Osteocyte (in vitro differentiated cells): Measurements from ENCODE around the gene CDIPT. TPM values are rescaled to one million over a fixed set of nuclear protein-coding genes. Genes with fewer than 3 reads are reported as not detected.

Experiments
- DNase-seq: peaks from one replicate; pipeline ENCODE4 v3.0.0; 2021; ENCODE audit warnings: mixed read lengths; ENCODE audit not compliant: unreplicated experiment; ENCODE audit errors: extremely low spot score
- H3K27ac Mint-ChIP-seq: one replicate; pipeline ENCODE4 v1.8.0; 2021; ENCODE audit warnings: mild to moderate bottlenecking, mixed read lengths; ENCODE audit not compliant: unreplicated experiment
- H3K27me3 Mint-ChIP-seq: one replicate; pipeline ENCODE4 v1.8.0; 2021; ENCODE audit warnings: mixed read lengths; ENCODE audit not compliant: unreplicated experiment
- H3K36me3 Mint-ChIP-seq: one replicate; pipeline ENCODE4 v1.8.0; 2021; ENCODE audit warnings: mixed read lengths; ENCODE audit not compliant: unreplicated experiment
- H3K4me1 Mint-ChIP-seq: one replicate; pipeline ENCODE4 v1.8.0; 2021; ENCODE audit warnings: mixed read lengths; ENCODE audit not compliant: unreplicated experiment
- H3K4me3 Mint-ChIP-seq: one replicate; pipeline ENCODE4 v1.8.0; 2021; ENCODE audit warnings: mild to moderate bottlenecking, moderate library complexity, mixed read lengths; ENCODE audit not compliant: unreplicated experiment
- H3K9me3 Mint-ChIP-seq: one replicate; pipeline ENCODE4 v1.8.0; 2021; ENCODE audit warnings: mixed read lengths; ENCODE audit not compliant: unreplicated experiment
- CTCF ChIP-seq: fragments of 200-600 bp; sonication (generic); IDR thresholded peaks from 2 replicates; pipeline ENCODE4 v1.5.0; 2021; ENCODE audit warnings: antibody characterized with exemption, mild to moderate bottlenecking, moderate library complexity
- total RNA-seq: library from RNA; stranded (reverse); gene quantifications from 2 replicates; pipeline ENCODE4 v1.2.1, GENCODE V29; 2021

The CDIPT gene
- total RNA-seq, 1 donor from 2014 or later, result 104 TPM

- Mint-ChIP-seq H3K4me3 (no peak overlapping the region), H3K27me3 (no peaks in the 10 kb centered on the region)
Observed at GRCh38 chr16:29909391-29909790, 46.4 kb upstream of the CDIPT start.

GRCh38 chr16:29908719-29909220, 45.7 kb upstream of the CDIPT start:
- TF ChIP-seq CTCF, result no peak
- no peak overlapping the region for H3K4me3 Mint-ChIP-seq
- no peaks in the 10 kb centered on the region for H3K27me3 Mint-ChIP-seq

More at GRCh38 chr16:29909391-29909790, 46.4 kb upstream of the CDIPT start:
- H3K4me1 Mint-ChIP-seq, result no peaks in the 10 kb centered on the region
- TF ChIP-seq CTCF, result no peak
- no peaks in the 10 kb centered on the region for H3K9me3 Mint-ChIP-seq
- no peak for DNase-seq
- H3K36me3 Mint-ChIP-seq, result peaks cover 8% of the 10 kb centered on the region
- no peak overlapping the region for H3K27ac Mint-ChIP-seq

GRCh38 chr16:29907973-29908372, 44.9 kb upstream of the CDIPT start:
- H3K4me3 Mint-ChIP-seq, result no peak overlapping the region
- no peaks in the 10 kb centered on the region for H3K4me1 Mint-ChIP-seq
- no peaks in the 10 kb centered on the region for H3K27me3 Mint-ChIP-seq
- no peak overlapping the region for H3K27ac Mint-ChIP-seq
- TF ChIP-seq CTCF, result no peak
- peaks cover 4% of the 10 kb centered on the region for H3K36me3 Mint-ChIP-seq
- no peak for DNase-seq
- H3K9me3 Mint-ChIP-seq, result no peaks in the 10 kb centered on the region

More at GRCh38 chr16:29908719-29909220, 45.7 kb upstream of the CDIPT start:
- Mint-ChIP-seq H3K9me3 (no peaks in the 10 kb centered on the region), H3K36me3 (peaks cover 8% of the 10 kb centered on the region), H3K4me1 (no peaks in the 10 kb centered on the region), H3K27ac (no peak overlapping the region)
- no peak for DNase-seq

- TF ChIP-seq CTCF, result no peak
Observed at GRCh38 chr16:29906520-29907244, 43.7 kb upstream of the CDIPT start.

GRCh38 chr16:29905668-29906067, 42.6 kb upstream of the CDIPT start:
- no peak for DNase-seq
- H3K4me3 Mint-ChIP-seq, result no peak overlapping the region

More at GRCh38 chr16:29906520-29907244, 43.7 kb upstream of the CDIPT start:
- peaks cover 1% of the 10 kb centered on the region for H3K36me3 Mint-ChIP-seq
- no peak overlapping the region for H3K4me3 Mint-ChIP-seq
- H3K27ac Mint-ChIP-seq, result no peak overlapping the region
- no peaks in the 10 kb centered on the region for H3K9me3 Mint-ChIP-seq
- no peak for DNase-seq
- H3K4me1 Mint-ChIP-seq, result no peaks in the 10 kb centered on the region
- no peaks in the 10 kb centered on the region for H3K27me3 Mint-ChIP-seq

More at GRCh38 chr16:29905668-29906067, 42.6 kb upstream of the CDIPT start:
- TF ChIP-seq CTCF, result no peak
- Mint-ChIP-seq H3K27ac (no peak overlapping the region), H3K4me1 (peaks cover 2% of the 10 kb centered on the region), H3K27me3 (no peaks in the 10 kb centered on the region), H3K36me3 (peaks cover 1% of the 10 kb centered on the region), H3K9me3 (no peaks in the 10 kb centered on the region)
